ENCODE results near the gene TMEM63A. TPM values are rescaled to one million over a fixed set of nuclear protein-coding genes. Genes with fewer than 3 reads are reported as not detected.
"Not testable (repeated sequence)": the region's sequence is repeated elsewhere in the genome, so short reads cannot be mapped to it uniquely, and the experiment has no call there.

TMEM63A gene
- 32.2 TPM for polyA plus RNA-seq (2013, experiment 1 of 2)
- polyA plus RNA-seq (2013, experiment 2 of 2): 34.0 TPM

GRCh38 chr1:225881959-225882693 is at the start of gene TMEM63A:
TMEM63A (minus strand) TSS chr1:225882380; CDS start chr1:225877580, 4,800 bp downstream.
- H3K27ac ChIP-seq (ENCODE audit: low read depth, low read length): peak within 1 kb of the TSS; percentile 67
- DNase-seq: peak; percentile 93

GRCh38 chr1:225931270-225932136 is 49.3 kb upstream of the TMEM63A start:
- Histone ChIP-seq H4K5ac (ENCODE audit: low read length) (no peak overlapping the region), H3K56ac (ENCODE audit: low read length) (no peak overlapping the region)

More at GRCh38 chr1:225881959-225882693, at the start of gene TMEM63A:
- peak within 1 kb of the TSS; percentile 34 for H3K4me3 ChIP-seq (ENCODE audit: low read length)
- peak within 1 kb of the TSS; percentile 71 for H3K9ac ChIP-seq (ENCODE audit: low read length)
- peak within 1 kb of the TSS; percentile 75 for H3K23ac ChIP-seq (ENCODE audit: low read length)
- H3K4me1 ChIP-seq (ENCODE audit: control insufficient read depth, low read depth, low read length): peaks cover 5% of the 10 kb centered on the region
- peak within 1 kb of the TSS; percentile 74 for H3K4ac ChIP-seq (ENCODE audit: low read depth, low read length)
- H3K79me2 ChIP-seq (ENCODE audit: control insufficient read depth, insufficient read depth, low read length): peaks cover 19% of the 10 kb centered on the region
- peak within 1 kb of the TSS; percentile 33 for H2AK5ac ChIP-seq (ENCODE audit: low read length)
- no peaks in the 10 kb centered on the region for H3K27me3 ChIP-seq (ENCODE audit: insufficient read depth, low read length, poor library complexity)
- H2BK5ac ChIP-seq (ENCODE audit: low read length): peak within 1 kb of the TSS; percentile 69
- peaks cover 1% of the 10 kb centered on the region for H3K36me3 ChIP-seq (ENCODE audit: control insufficient read depth, insufficient read depth, low read length)
- peak within 1 kb of the TSS; percentile 84 for H3K4me2 ChIP-seq (ENCODE audit: low read length)
- peak within 1 kb of the TSS; percentile 88 for H3K18ac ChIP-seq (ENCODE audit: low read length)
- H2BK120ac ChIP-seq (ENCODE audit: low read depth, low read length): peak within 1 kb of the TSS; percentile 56
- peaks cover 17% of the 10 kb centered on the region for H3K79me1 ChIP-seq (ENCODE audit: low read length)
- H4K5ac ChIP-seq (ENCODE audit: low read length): no peak within 1 kb of the TSS
- H3K56ac ChIP-seq (ENCODE audit: low read length): peak within 1 kb of the TSS; percentile 78
- no CpG with 5 or more reads among the region's 64 CpGs for WGBS (ENCODE audit: extremely low coverage, insufficient coverage, low lambda C conversion rate)
- H2BK15ac ChIP-seq (replicated peaks; ENCODE audit: low read depth): no peak within 1 kb of the TSS
- peak within 1 kb of the TSS; percentile 60 for H4K8ac ChIP-seq (ENCODE audit: low read depth, low read length)

GRCh38 chr1:225930566-225930965 is 48.4 kb upstream of the TMEM63A start:
- no peaks in the 10 kb centered on the region for H3K27me3 ChIP-seq (ENCODE audit: insufficient read depth, low read length, poor library complexity)
- H3K79me1 ChIP-seq (ENCODE audit: low read length): no peaks in the 10 kb centered on the region
- H3K27ac ChIP-seq (ENCODE audit: low read depth, low read length): no peak overlapping the region
- H3K4ac ChIP-seq (ENCODE audit: low read depth, low read length): no peak overlapping the region
- H3K18ac ChIP-seq (ENCODE audit: low read length): no peak overlapping the region
- no peaks in the 10 kb centered on the region for H3K79me2 ChIP-seq (ENCODE audit: control insufficient read depth, insufficient read depth, low read length)
- no peak overlapping the region for H3K56ac ChIP-seq (ENCODE audit: low read length)
- H4K5ac ChIP-seq (ENCODE audit: low read length): no peak overlapping the region
- no peak overlapping the region for H2AK5ac ChIP-seq (ENCODE audit: low read length)
- no peak overlapping the region for H2BK15ac ChIP-seq (replicated peaks; ENCODE audit: low read depth)
- WGBS (ENCODE audit: extremely low coverage, insufficient coverage, low lambda C conversion rate): no CpG with 5 or more reads among the region's 2 CpGs
- no peak overlapping the region for H3K4me2 ChIP-seq (ENCODE audit: low read length)
- H2BK5ac ChIP-seq (ENCODE audit: low read length): no peak overlapping the region
- no peak overlapping the region for H2BK120ac ChIP-seq (ENCODE audit: low read depth, low read length)
- H3K36me3 ChIP-seq (ENCODE audit: control insufficient read depth, insufficient read depth, low read length): no peaks in the 10 kb centered on the region
- no peaks in the 10 kb centered on the region for H3K4me1 ChIP-seq (ENCODE audit: control insufficient read depth, low read depth, low read length)
- H3K4me3 ChIP-seq (ENCODE audit: low read length): no peak overlapping the region
- DNase-seq: no peak
- no peak overlapping the region for H3K23ac ChIP-seq (ENCODE audit: low read length)
- no peak overlapping the region for H4K8ac ChIP-seq (ENCODE audit: low read depth, low read length)
- H3K9ac ChIP-seq (ENCODE audit: low read length): no peak overlapping the region

More at GRCh38 chr1:225931270-225932136, 49.3 kb upstream of the TMEM63A start:
- no peaks in the 10 kb centered on the region for H3K36me3 ChIP-seq (ENCODE audit: control insufficient read depth, insufficient read depth, low read length)
- no peaks in the 10 kb centered on the region for H3K4me1 ChIP-seq (ENCODE audit: control insufficient read depth, low read depth, low read length)
- H3K4ac ChIP-seq (ENCODE audit: low read depth, low read length): no peak overlapping the region
- no peaks in the 10 kb centered on the region for H3K27me3 ChIP-seq (ENCODE audit: insufficient read depth, low read length, poor library complexity)
- H3K4me3 ChIP-seq (ENCODE audit: low read length): no peak overlapping the region
- H3K27ac ChIP-seq (ENCODE audit: low read depth, low read length): no peak overlapping the region
- H3K79me1 ChIP-seq (ENCODE audit: low read length): no peaks in the 10 kb centered on the region
- no peak overlapping the region for H2BK15ac ChIP-seq (replicated peaks; ENCODE audit: low read depth)
- WGBS (ENCODE audit: extremely low coverage, insufficient coverage, low lambda C conversion rate): no CpG with 5 or more reads among the region's 5 CpGs
- no peak overlapping the region for H2AK5ac ChIP-seq (ENCODE audit: low read length)
- DNase-seq: no peak
- H3K4me2 ChIP-seq (ENCODE audit: low read length): no peak overlapping the region
- H4K8ac ChIP-seq (ENCODE audit: low read depth, low read length): no peak overlapping the region
- no peaks in the 10 kb centered on the region for H3K79me2 ChIP-seq (ENCODE audit: control insufficient read depth, insufficient read depth, low read length)
- H3K18ac ChIP-seq (ENCODE audit: low read length): no peak overlapping the region
- no peak overlapping the region for H2BK5ac ChIP-seq (ENCODE audit: low read length)
- H2BK120ac ChIP-seq (ENCODE audit: low read depth, low read length): no peak overlapping the region
- H3K9ac ChIP-seq (ENCODE audit: low read length): no peak overlapping the region
- H3K23ac ChIP-seq (ENCODE audit: low read length): no peak overlapping the region

- DNase-seq; H3K4me3 ChIP-seq (ENCODE audit: low read length); H2AK5ac ChIP-seq (ENCODE audit: low read length); H3K4ac ChIP-seq (ENCODE audit: low read depth, low read length); H3K4me2 ChIP-seq (ENCODE audit: low read length); H3K9ac ChIP-seq (ENCODE audit: low read length); H3K79me1 ChIP-seq (ENCODE audit: low read length); H2BK120ac ChIP-seq (ENCODE audit: low read depth, low read length); H3K4me1 ChIP-seq (ENCODE audit: control insufficient read depth, low read depth, low read length); H4K8ac ChIP-seq (ENCODE audit: low read depth, low read length); H3K23ac ChIP-seq (ENCODE audit: low read length); H3K18ac ChIP-seq (ENCODE audit: low read length); H4K5ac ChIP-seq (ENCODE audit: low read length); H3K56ac ChIP-seq (ENCODE audit: low read length); H3K36me3 ChIP-seq (ENCODE audit: control insufficient read depth, insufficient read depth, low read length); H3K27ac ChIP-seq (ENCODE audit: low read depth, low read length); H3K79me2 ChIP-seq (ENCODE audit: control insufficient read depth, insufficient read depth, low read length); H2BK5ac ChIP-seq (ENCODE audit: low read length); H3K27me3 ChIP-seq (ENCODE audit: insufficient read depth, low read length, poor library complexity); H2BK15ac ChIP-seq (replicated peaks; ENCODE audit: low read depth): not testable (repeated sequence)
- no CpG with 5 or more reads among the region's 3 CpGs for WGBS (ENCODE audit: extremely low coverage, insufficient coverage, low lambda C conversion rate)
Observed at GRCh38 chr1:225929462-225929861, 47.3 kb upstream of the TMEM63A start.

- no peaks in the 10 kb centered on the region for H3K36me3 ChIP-seq (ENCODE audit: control insufficient read depth, insufficient read depth, low read length)
- no peaks in the 10 kb centered on the region for H3K27me3 ChIP-seq (ENCODE audit: insufficient read depth, low read length, poor library complexity)
- H3K4me1 ChIP-seq (ENCODE audit: control insufficient read depth, low read depth, low read length): no peaks in the 10 kb centered on the region
- no peak overlapping the region for H2AK5ac ChIP-seq (ENCODE audit: low read length)
- no peak overlapping the region for H3K23ac ChIP-seq (ENCODE audit: low read length)
- no peak overlapping the region for H3K4me2 ChIP-seq (ENCODE audit: low read length)
- no peak for DNase-seq
- no peak overlapping the region for H4K8ac ChIP-seq (ENCODE audit: low read depth, low read length)
- H3K9ac ChIP-seq (ENCODE audit: low read length): peak overlapping the region; percentile 5
- no peak overlapping the region for H2BK120ac ChIP-seq (ENCODE audit: low read depth, low read length)
- H3K27ac ChIP-seq (ENCODE audit: low read depth, low read length): no peak overlapping the region
- peaks cover 4% of the 10 kb centered on the region for H3K79me2 ChIP-seq (ENCODE audit: control insufficient read depth, insufficient read depth, low read length)
- H2BK15ac ChIP-seq (replicated peaks; ENCODE audit: low read depth): no peak overlapping the region
- H4K5ac ChIP-seq (ENCODE audit: low read length): no peak overlapping the region
- no peak overlapping the region for H3K18ac ChIP-seq (ENCODE audit: low read length)
- H3K56ac ChIP-seq (ENCODE audit: low read length): peak overlapping the region; percentile 72
- H2BK5ac ChIP-seq (ENCODE audit: low read length): no peak overlapping the region
- H3K79me1 ChIP-seq (ENCODE audit: low read length): peaks cover 1% of the 10 kb centered on the region
- WGBS (ENCODE audit: extremely low coverage, insufficient coverage, low lambda C conversion rate): no CpG with 5 or more reads among the region's 14 CpGs
- no peak overlapping the region for H3K4me3 ChIP-seq (ENCODE audit: low read length)
- no peak overlapping the region for H3K4ac ChIP-seq (ENCODE audit: low read depth, low read length)
Observed at GRCh38 chr1:225928186-225929175, 46.3 kb upstream of the TMEM63A start.

Data from mesendoderm (in vitro differentiated cells).